WTC11 (cell line): ENCODE results near the gene CFDP1. TPM values are rescaled to one million over a fixed set of nuclear protein-coding genes. Genes with fewer than 3 reads are reported as not detected.
A peak's percentile ranks its signal among the peaks of the same experiment; 100 is the strongest.

Experiments used
- ATF3 ChIP-seq: sonication (generic); formaldehyde crosslinking; conservative IDR thresholded peaks from 2 replicates; pipeline ENCODE4 v1.8.1; 2022; ENCODE audit warnings: mild to moderate bottlenecking, missing genetic modification reagents
- EMX1 ChIP-seq: fragments of 250-450 bp; sonication (Bioruptor Pico); IDR thresholded peaks from 2 replicates; pipeline ENCODE4 v1.8.0; 2021; ENCODE audit warnings: mild to moderate bottlenecking
- ESRRA ChIP-seq: sonication (generic); formaldehyde crosslinking; IDR thresholded peaks from 2 replicates; pipeline ENCODE4 v1.8.1; 2022; ENCODE audit warnings: mild to moderate bottlenecking, missing genetic modification reagents, borderline replicate concordance
- FOXK1 ChIP-seq: sonication (generic); formaldehyde crosslinking; IDR thresholded peaks from 2 replicates; pipeline ENCODE4 v1.8.0; 2022; ENCODE audit warnings: mild to moderate bottlenecking, moderate library complexity, missing genetic modification reagents
- FOXP1 ChIP-seq: sonication (generic); formaldehyde crosslinking; IDR thresholded peaks from 2 replicates; pipeline ENCODE4 v1.8.0; 2022; ENCODE audit warnings: missing genetic modification reagents, mild to moderate bottlenecking, moderate library complexity, borderline replicate concordance
- GTF2I ChIP-seq: fragments of 250-450 bp; sonication (Bioruptor Pico); conservative IDR thresholded peaks from 2 replicates; pipeline ENCODE4 v1.4.0; 2021; ENCODE audit warnings: mild to moderate bottlenecking
- IRF1 ChIP-seq: sonication (generic); formaldehyde crosslinking; IDR thresholded peaks from 2 replicates; pipeline ENCODE4 v1.8.0; 2023; ENCODE audit warnings: missing genetic modification reagents
- JAZF1 ChIP-seq: fragments of 250-450 bp; sonication (Bioruptor Pico); IDR thresholded peaks from 2 replicates; pipeline ENCODE4 v1.9.0; 2021; ENCODE audit warnings: moderate library complexity, mild to moderate bottlenecking, inconsistent platforms
- NFE2L1 ChIP-seq: sonication (generic); formaldehyde crosslinking; IDR thresholded peaks from 2 replicates; pipeline ENCODE4 v1.8.1; 2023; ENCODE audit warnings: missing genetic modification reagents
- PREB ChIP-seq: sonication (generic); formaldehyde crosslinking; IDR thresholded peaks from 2 replicates; pipeline ENCODE4 v1.8.1; 2022; ENCODE audit warnings: mild to moderate bottlenecking, missing genetic modification reagents, moderate library complexity, borderline replicate concordance
- SMAD3 ChIP-seq: sonication (generic); formaldehyde crosslinking; IDR thresholded peaks from 2 replicates; pipeline ENCODE4 v1.8.0; 2022; ENCODE audit warnings: missing genetic modification reagents, mild to moderate bottlenecking, borderline replicate concordance
- SMAD4 ChIP-seq: sonication (generic); formaldehyde crosslinking; IDR thresholded peaks from 2 replicates; pipeline ENCODE4 v1.8.0; 2022; ENCODE audit warnings: mild to moderate bottlenecking, missing genetic modification reagents
- SP1 ChIP-seq: sonication (generic); formaldehyde crosslinking; conservative IDR thresholded peaks from 2 replicates; pipeline ENCODE4 v1.8.1; 2022; ENCODE audit warnings: missing genetic modification reagents
- TEAD1 ChIP-seq: sonication (generic); formaldehyde crosslinking; IDR thresholded peaks from 2 replicates; pipeline ENCODE4 v1.8.0; 2022; ENCODE audit warnings: mild to moderate bottlenecking, missing genetic modification reagents
- ZBTB21 ChIP-seq: sonication (generic); formaldehyde crosslinking; IDR thresholded peaks from 2 replicates; pipeline ENCODE4 v1.8.1; 2023; ENCODE audit warnings: mild to moderate bottlenecking, missing genetic modification reagents, borderline replicate concordance
- ZNF121 ChIP-seq: sonication (generic); formaldehyde crosslinking; IDR thresholded peaks from 2 replicates; pipeline ENCODE4 v1.8.0; 2023; ENCODE audit warnings: missing genetic modification reagents
- ZNF219 ChIP-seq: sonication (generic); formaldehyde crosslinking; IDR thresholded peaks from 2 replicates; pipeline ENCODE4 v1.8.0; 2023; ENCODE audit warnings: missing genetic modification reagents, mild to moderate bottlenecking, borderline replicate concordance
- ZNF317 ChIP-seq: sonication (generic); formaldehyde crosslinking; IDR thresholded peaks from 2 replicates; pipeline ENCODE4 v1.8.1; 2023; ENCODE audit warnings: low read depth, mild to moderate bottlenecking, moderate library complexity, missing genetic modification reagents, borderline replicate concordance
- total RNA-seq: library from RNA; stranded (reverse); gene quantifications from 3 replicates; pipeline ENCODE4 v1.2.3, GENCODE V29; 2021
- TF ChIP-seq, protein P1 (sequence below): sonication (generic); formaldehyde crosslinking; IDR thresholded peaks from 2 replicates; pipeline ENCODE4 v1.8.1; 2023; ENCODE audit warnings: mild to moderate bottlenecking, missing genetic modification reagents, borderline replicate concordance
- TF ChIP-seq, protein P2 (sequence below): sonication (generic); formaldehyde crosslinking; IDR thresholded peaks from 2 replicates; pipeline ENCODE4 v1.8.0; 2022; ENCODE audit warnings: mild to moderate bottlenecking, missing genetic modification reagents
- TF ChIP-seq, protein P3 (sequence below): sonication (generic); formaldehyde crosslinking; conservative IDR thresholded peaks from 2 replicates; pipeline ENCODE4 v1.8.1; 2023; ENCODE audit warnings: mild to moderate bottlenecking, low read depth, missing genetic modification reagents, moderate library complexity
- TF ChIP-seq, protein P4 (sequence below): sonication (generic); formaldehyde crosslinking; IDR thresholded peaks from 2 replicates; pipeline ENCODE4 v1.8.1; 2023; ENCODE audit warnings: mild to moderate bottlenecking, moderate library complexity, missing genetic modification reagents
- TF ChIP-seq, protein P5 (sequence below): sonication (generic); formaldehyde crosslinking; IDR thresholded peaks from 2 replicates; pipeline ENCODE4 v1.8.0; 2022; ENCODE audit warnings: mild to moderate bottlenecking, missing genetic modification reagents

Gene CFDP1
- total RNA-seq, 1 experiment from 2014 or later, result 79.2 TPM

- TF ChIP-seq ESRRA (CRISPR knock-in tag) (peak; percentile 51; the same call in 1 of the 2 replicates), PREB (CRISPR knock-in tag) (no peak), FOXK1 (no peak), ZNF219 (no peak), ZBTB21 (no peak), EMX1 (CRISPR knock-in tag) (no peak), ATF3 (CRISPR knock-in tag) (no peak), SMAD3 (CRISPR knock-in tag) (no peak), NFE2L1 (no peak), TEAD1 (CRISPR knock-in tag) (0 out of 2 replicates have a peak, but pooled peaks have one; percentile 10), ZNF317 (CRISPR knock-in tag) (no peak), SMAD4 (CRISPR knock-in tag) (no peak), SP1 (no peak), FOXP1 (no peak), GTF2I (CRISPR knock-in tag) (no peak), IRF1 (CRISPR knock-in tag) (no peak), ZNF121 (CRISPR knock-in tag) (no peak), JAZF1 (CRISPR knock-in tag) (no peak)
- TF ChIP-seq, protein P1, sequence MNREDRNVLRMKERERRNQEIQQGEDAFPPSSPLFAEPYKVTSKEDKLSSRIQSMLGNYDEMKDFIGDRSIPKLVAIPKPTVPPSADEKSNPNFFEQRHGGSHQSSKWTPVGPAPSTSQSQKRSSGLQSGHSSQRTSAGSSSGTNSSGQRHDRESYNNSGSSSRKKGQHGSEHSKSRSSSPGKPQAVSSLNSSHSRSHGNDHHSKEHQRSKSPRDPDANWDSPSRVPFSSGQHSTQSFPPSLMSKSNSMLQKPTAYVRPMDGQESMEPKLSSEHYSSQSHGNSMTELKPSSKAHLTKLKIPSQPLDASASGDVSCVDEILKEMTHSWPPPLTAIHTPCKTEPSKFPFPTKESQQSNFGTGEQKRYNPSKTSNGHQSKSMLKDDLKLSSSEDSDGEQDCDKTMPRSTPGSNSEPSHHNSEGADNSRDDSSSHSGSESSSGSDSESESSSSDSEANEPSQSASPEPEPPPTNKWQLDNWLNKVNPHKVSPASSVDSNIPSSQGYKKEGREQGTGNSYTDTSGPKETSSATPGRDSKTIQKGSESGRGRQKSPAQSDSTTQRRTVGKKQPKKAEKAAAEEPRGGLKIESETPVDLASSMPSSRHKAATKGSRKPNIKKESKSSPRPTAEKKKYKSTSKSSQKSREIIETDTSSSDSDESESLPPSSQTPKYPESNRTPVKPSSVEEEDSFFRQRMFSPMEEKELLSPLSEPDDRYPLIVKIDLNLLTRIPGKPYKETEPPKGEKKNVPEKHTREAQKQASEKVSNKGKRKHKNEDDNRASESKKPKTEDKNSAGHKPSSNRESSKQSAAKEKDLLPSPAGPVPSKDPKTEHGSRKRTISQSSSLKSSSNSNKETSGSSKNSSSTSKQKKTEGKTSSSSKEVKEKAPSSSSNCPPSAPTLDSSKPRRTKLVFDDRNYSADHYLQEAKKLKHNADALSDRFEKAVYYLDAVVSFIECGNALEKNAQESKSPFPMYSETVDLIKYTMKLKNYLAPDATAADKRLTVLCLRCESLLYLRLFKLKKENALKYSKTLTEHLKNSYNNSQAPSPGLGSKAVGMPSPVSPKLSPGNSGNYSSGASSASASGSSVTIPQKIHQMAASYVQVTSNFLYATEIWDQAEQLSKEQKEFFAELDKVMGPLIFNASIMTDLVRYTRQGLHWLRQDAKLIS (CRISPR knock-in tag), result no peak
- TF ChIP-seq, protein P2, sequence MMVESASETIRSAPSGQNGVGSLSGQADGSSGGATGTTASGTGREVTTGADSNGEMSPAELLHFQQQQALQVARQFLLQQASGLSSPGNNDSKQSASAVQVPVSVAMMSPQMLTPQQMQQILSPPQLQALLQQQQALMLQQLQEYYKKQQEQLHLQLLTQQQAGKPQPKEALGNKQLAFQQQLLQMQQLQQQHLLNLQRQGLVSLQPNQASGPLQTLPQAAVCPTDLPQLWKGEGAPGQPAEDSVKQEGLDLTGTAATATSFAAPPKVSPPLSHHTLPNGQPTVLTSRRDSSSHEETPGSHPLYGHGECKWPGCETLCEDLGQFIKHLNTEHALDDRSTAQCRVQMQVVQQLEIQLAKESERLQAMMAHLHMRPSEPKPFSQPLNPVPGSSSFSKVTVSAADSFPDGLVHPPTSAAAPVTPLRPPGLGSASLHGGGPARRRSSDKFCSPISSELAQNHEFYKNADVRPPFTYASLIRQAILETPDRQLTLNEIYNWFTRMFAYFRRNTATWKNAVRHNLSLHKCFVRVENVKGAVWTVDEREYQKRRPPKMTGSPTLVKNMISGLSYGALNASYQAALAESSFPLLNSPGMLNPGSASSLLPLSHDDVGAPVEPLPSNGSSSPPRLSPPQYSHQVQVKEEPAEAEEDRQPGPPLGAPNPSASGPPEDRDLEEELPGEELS (CRISPR knock-in tag), result 0 out of 2 replicates have a peak, but pooled peaks have one; percentile 28
- TF ChIP-seq, protein P3, sequence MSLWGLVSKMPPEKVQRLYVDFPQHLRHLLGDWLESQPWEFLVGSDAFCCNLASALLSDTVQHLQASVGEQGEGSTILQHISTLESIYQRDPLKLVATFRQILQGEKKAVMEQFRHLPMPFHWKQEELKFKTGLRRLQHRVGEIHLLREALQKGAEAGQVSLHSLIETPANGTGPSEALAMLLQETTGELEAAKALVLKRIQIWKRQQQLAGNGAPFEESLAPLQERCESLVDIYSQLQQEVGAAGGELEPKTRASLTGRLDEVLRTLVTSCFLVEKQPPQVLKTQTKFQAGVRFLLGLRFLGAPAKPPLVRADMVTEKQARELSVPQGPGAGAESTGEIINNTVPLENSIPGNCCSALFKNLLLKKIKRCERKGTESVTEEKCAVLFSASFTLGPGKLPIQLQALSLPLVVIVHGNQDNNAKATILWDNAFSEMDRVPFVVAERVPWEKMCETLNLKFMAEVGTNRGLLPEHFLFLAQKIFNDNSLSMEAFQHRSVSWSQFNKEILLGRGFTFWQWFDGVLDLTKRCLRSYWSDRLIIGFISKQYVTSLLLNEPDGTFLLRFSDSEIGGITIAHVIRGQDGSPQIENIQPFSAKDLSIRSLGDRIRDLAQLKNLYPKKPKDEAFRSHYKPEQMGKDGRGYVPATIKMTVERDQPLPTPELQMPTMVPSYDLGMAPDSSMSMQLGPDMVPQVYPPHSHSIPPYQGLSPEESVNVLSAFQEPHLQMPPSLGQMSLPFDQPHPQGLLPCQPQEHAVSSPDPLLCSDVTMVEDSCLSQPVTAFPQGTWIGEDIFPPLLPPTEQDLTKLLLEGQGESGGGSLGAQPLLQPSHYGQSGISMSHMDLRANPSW (CRISPR knock-in tag), result no peak
- TF ChIP-seq, protein P4, sequence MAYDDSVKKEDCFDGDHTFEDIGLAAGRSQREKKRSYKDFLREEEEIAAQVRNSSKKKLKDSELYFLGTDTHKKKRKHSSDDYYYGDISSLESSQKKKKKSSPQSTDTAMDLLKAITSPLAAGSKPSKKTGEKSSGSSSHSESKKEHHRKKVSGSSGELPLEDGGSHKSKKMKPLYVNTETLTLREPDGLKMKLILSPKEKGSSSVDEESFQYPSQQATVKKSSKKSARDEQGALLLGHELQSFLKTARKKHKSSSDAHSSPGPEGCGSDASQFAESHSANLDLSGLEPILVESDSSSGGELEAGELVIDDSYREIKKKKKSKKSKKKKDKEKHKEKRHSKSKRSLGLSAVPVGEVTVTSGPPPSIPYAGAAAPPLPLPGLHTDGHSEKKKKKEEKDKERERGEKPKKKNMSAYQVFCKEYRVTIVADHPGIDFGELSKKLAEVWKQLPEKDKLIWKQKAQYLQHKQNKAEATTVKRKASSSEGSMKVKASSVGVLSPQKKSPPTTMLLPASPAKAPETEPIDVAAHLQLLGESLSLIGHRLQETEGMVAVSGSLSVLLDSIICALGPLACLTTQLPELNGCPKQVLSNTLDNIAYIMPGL (CRISPR knock-in tag), result peak; percentile 23; the same call in 1 of the 2 replicates
- TF ChIP-seq, protein P5, sequence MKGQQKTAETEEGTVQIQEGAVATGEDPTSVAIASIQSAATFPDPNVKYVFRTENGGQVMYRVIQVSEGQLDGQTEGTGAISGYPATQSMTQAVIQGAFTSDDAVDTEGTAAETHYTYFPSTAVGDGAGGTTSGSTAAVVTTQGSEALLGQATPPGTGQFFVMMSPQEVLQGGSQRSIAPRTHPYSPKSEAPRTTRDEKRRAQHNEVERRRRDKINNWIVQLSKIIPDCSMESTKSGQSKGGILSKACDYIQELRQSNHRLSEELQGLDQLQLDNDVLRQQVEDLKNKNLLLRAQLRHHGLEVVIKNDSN (CRISPR knock-in tag), result no peak
Observed at GRCh38 chr16:75264999-75265910, 168.0 kb downstream of the CFDP1 start (continued).
